ENCODE data around the gene SPAG7.

SPAG7 gene

GRCh38 chr17:4950075-4950745 is 17.4 kb downstream of the SPAG7 start:
- DNase-seq (ENCODE audit: low read depth), result no peak

GRCh38 chr17:4949321-4950074 is 18.1 kb downstream of the SPAG7 start:
- peak; percentile 62 for DNase-seq (ENCODE audit: low read depth)

GRCh38 chr17:4948931-4949320 is 18.7 kb downstream of the SPAG7 start:
- DNase-seq (ENCODE audit: low read depth), result peak; percentile 86

GRCh38 chr17:4948166-4948930 is 19.3 kb downstream of the SPAG7 start, which contains the start of gene PFN1:
TSS of gene PFN1 (minus strand) at chr17:4948530. CDS start at chr17:4948394, 136 bp downstream.
- DNase-seq (ENCODE audit: low read depth), result peak; percentile 93

- peak; percentile 54 for DNase-seq (ENCODE audit: low read depth)
Observed at GRCh38 chr17:4947411-4948165, 20.0 kb downstream of the SPAG7 start.

GRCh38 chr17:4947010-4947410 is 20.6 kb downstream of the SPAG7 start:
- DNase-seq (ENCODE audit: low read depth), result no peak

GRCh38 chr17:4946312-4946976 is 21.2 kb downstream of the SPAG7 start:
- DNase-seq (ENCODE audit: low read depth), result no peak

GRCh38 chr17:4945944-4946280 is 21.7 kb downstream of the SPAG7 start:
- DNase-seq (ENCODE audit: low read depth), result no peak

- DNase-seq (ENCODE audit: low read depth), result peak; percentile 87
Observed at GRCh38 chr17:4945176-4945943, 22.3 kb downstream of the SPAG7 start.

- no peak for DNase-seq (ENCODE audit: low read depth)
Observed at GRCh38 chr17:4944554-4945175, 23.0 kb downstream of the SPAG7 start.

- peak; percentile 52 for DNase-seq (ENCODE audit: low read depth)
Observed at GRCh38 chr17:4944163-4944553, 23.5 kb downstream of the SPAG7 start.

GRCh38 chr17:4942760-4943508 is 24.7 kb downstream of the SPAG7 start:
- no peak for DNase-seq (ENCODE audit: low read depth)

GRCh38 chr17:4941319-4941610 is 26.4 kb downstream of the SPAG7 start:
- DNase-seq (ENCODE audit: low read depth), result no peak

GRCh38 chr17:4940555-4941318 is 26.9 kb downstream of the SPAG7 start:
- DNase-seq (ENCODE audit: low read depth), result no peak

GRCh38 chr17:4939796-4940554 is 27.6 kb downstream of the SPAG7 start, which contains the start of the genes RNF167 and SLC25A11:
TSS of gene RNF167 (plus strand) at chr17:4940268. CDS start at chr17:4940910, 642 bp downstream.
TSS of gene SLC25A11 (minus strand) at chr17:4940046. CDS start at chr17:4939910, 136 bp downstream.
- peak; percentile 99 for DNase-seq (ENCODE audit: low read depth)

GRCh38 chr17:4939546-4939795 is 28.1 kb downstream of the SPAG7 start:
- no peak for DNase-seq (ENCODE audit: low read depth)

GRCh38 chr17:4938688-4939545 is 28.7 kb downstream of the SPAG7 start:
- no peak for DNase-seq (ENCODE audit: low read depth)
